GM21390 (cell line): ENCODE data around the gene LAMC3.

Experiments used
- ATAC-seq: cut with Tn5 transposase; IDR thresholded peaks from one replicate; pipeline ENCODE4 v1.9.1; 2021; ENCODE audit not compliant: unreplicated experiment

Gene LAMC3

GRCh38 chr9:131008909-131009618 is at the start of gene LAMC3:
TSS of gene LAMC3 (plus strand) at chr9:131009174. CDS start at chr9:131009215, 41 bp downstream.
- ATAC-seq, result no peak

DNA sequence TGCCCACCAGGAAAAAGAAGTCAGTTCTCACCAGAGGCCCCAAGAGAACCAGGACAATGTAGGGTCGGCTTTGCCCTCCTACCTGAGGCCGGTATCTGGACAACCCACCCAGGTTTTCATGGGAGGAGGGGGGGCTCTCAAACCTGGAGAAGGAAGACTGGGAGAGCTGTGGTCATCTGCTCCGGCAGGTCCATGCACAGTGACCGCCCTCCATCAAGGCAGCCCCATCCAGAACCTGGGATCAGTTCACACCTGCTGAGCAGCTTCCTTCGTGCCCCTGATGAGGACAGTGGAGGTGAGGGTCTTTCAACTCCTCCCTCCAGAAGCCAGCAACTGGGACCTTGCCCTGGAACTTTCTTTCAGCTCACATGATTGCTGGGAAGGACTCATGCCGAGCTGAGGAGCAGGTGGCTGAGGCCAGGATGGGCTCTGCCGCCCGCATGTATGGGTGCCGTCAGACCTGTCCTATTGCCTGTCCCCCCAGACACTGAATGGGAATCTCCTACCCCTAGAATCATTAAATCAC is 49.1 kb upstream of the LAMC3 start:
- ATAC-seq, result no peak

DNA sequence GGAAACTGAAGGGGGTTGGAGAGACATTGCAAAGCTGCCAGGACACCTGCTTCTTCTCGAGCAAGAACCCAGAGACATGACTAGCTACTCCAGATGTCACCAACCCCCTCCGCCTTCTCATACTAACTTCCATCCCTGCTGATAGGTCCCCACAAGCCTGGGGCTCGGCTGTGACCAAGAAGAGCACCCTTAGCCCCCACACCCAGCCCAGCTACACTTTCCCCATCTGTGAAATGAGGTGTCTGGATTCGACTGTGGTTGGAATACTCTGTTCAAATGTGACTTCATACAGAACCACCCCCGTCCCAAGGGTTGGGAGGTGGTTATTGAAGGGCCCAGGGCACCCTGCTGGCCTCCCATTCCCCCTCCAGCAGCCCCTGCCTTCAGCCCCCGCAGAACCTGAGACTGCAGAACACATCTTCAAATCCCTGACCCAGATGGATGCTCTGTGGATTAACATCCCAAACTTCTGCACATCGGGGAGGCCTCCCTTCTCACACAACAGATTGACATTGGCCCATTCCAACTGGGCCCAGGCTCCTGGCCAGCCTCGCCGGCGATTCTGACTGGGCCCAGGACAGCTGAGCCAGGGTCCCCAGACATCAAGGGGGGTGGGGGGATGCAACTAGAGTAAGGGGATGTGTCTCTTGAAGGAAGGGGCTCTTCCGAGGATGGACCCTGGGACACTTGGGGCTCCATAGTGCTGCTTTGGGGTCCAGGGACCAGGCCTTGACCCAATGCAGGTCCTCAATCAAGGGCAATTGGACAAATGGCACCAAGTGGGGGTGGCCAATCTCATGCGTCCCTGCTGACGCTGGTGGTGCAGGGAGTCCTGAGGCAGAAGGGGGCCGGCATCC is 48.2 kb upstream of the LAMC3 start:
- ATAC-seq, result no peak

DNA sequence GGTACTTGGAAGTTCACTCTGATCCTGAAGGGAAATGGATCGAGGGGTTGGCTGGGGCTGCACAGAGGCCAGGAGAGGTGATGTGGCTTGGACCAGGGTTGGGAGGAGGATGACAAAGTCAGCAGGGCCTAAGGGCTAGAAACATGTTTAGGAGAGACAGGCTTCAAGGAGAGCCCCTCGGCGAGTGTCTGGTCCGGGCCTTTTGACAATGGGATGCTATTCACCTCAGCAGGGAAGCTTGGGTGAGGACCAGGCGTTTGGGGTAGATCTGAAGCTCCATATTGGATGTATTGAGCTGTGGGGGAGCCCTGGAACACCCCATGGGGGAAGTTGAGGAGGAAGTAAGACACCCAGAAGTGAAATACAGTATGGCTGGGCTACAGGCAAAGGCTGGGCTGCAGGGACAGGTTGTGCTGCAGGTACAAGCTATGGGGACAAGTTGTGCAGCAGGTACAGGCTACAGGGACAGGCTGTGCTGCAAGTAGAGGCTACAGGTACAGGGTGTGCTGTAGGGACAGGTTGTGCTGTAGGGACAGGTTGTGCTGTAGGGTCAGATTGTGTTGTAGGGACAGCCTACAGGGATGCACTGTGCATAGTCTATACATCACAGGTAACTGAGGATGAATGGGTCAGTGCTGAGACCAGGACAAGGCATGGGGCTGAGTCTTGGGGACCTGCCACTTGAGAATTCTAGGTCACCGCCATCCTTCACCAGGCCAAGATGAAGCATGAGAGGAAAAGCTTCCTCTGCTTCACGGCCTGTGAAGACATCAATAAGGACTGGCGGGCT is 47.3 kb upstream of the LAMC3 start:
- no peak for ATAC-seq

- ATAC-seq, result no peak
Measured at GRCh38 chr9:130962418-130963316, 46.3 kb upstream of the LAMC3 start.

DNA sequence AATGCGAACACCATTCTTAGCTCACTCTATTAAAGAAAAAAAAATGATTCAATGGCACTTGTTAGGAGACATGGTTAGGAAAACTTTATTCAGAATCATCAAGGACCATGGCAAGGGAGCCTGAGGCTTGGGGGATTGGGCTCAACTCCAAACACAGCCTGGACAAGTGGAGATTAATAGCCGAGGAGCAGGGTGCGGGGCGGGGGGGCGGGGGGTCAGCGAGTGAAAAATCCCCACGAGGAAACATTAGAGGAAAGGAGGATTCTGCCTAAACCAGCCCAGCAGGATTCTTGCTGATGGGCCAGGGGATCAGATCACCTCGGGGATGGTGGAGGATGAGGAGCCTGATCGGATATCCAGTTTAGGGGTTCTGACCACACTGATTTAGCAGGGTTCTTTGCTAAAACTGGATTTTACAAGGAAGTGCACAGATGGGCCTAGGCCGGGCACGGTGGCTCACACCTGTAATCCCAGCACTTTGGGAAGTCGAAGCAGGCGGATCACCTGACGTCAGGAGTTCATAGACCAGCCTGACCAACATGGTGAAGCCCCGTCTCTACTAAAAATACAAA is 45.6 kb upstream of the LAMC3 start:
- no peak for ATAC-seq

- no peak for ATAC-seq
Measured at GRCh38 chr9:130963916-130964315, 45.1 kb upstream of the LAMC3 start.

GRCh38 chr9:130965680-130966079 is 43.3 kb upstream of the LAMC3 start:
- ATAC-seq, result no peak

- ATAC-seq, result no peak
Measured at GRCh38 chr9:130970052-130970451, 38.9 kb upstream of the LAMC3 start.

DNA sequence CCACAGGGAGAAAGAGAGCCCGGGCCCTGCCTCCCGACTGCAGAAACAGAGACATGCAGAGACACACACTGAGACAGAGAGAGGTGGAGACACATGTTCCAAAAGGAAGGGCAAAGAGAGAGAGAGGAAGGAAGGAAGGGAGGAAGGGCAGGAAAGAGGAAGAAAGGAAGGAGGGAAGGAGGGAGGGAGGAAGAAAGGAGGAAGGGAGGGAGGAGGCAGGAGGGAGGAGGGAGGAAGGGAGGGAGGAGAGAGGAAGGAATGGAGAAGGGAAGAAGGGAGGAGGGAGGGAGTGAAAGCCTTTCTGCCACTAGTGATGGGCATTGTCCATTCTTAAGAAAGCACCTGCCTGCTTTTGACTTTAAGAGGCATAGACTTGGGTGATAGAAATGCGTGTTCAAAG is 38.1 kb upstream of the LAMC3 start:
- ATAC-seq, result no peak

GRCh38 chr9:130971294-130971849 is 37.6 kb upstream of the LAMC3 start:
- ATAC-seq, result no peak

GRCh38 chr9:130972277-130972956 is 36.6 kb upstream of the LAMC3 start:
- ATAC-seq, result no peak

DNA sequence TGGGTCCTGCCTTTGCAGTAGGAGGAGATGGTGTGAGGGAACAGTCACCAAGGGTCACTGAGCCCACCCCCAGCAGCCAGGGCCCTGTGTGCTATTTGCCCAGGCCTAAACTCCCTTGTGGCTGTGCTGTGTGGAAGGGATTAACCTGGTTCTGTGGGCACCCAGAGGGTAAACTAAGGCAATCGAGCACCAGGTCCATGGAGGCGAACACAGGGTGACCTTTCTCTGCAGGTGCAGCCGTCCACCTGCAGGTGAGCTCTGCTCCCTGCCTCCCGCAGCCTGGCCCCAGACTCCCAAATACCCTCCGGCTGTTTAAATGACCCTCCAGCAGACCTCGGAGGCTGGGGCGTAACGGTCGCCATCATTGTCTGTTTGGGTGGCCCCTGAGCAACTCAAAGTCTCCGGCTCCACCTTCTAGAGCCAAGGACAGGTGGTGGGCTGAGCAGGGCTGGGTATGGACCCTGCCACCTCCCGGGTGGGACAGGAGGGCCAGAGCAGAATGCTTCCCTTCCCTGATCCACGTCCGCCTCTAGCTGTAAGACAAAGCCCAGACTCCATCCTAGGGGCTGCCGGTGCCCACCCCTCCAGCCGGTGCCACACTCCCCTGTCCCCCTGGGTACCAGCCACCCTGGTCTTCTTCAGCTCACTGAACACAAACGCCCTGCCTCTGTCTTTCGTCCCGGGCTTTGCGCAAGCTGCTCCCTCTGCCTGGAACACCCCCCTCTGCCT is 35.9 kb upstream of the LAMC3 start:
- no peak for ATAC-seq

DNA sequence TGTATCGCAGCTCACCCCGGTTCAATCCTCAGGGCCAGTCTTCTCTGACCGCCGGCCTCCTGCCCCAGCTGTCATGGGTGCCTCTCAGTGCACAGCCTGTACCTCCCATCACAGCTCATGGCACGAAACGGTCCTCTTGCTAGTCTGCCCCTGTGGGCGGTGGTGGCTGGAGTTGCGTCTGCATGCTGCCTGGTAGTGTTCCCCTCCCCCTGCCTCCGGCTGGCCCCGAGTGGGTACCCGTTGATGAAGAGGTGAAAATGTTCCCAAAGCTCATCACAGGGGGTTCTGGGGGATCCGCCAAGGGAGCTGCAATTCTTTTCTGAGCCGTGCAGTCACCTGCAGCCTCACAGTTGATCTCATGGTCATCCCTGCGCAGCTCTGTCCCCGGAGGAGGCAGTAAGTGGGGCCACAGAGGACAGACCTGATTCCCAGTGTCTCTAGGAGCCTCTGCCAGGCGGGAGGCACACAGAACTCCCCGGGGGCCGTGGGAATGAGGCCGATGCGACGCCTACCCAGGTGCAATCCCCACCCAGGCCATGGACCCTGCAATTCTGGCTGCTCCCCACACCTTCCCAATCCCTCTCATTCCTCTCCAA is 35.2 kb upstream of the LAMC3 start:
- no peak for ATAC-seq

GRCh38 chr9:130974697-130975096 is 34.3 kb upstream of the LAMC3 start:
- ATAC-seq, result no peak

DNA sequence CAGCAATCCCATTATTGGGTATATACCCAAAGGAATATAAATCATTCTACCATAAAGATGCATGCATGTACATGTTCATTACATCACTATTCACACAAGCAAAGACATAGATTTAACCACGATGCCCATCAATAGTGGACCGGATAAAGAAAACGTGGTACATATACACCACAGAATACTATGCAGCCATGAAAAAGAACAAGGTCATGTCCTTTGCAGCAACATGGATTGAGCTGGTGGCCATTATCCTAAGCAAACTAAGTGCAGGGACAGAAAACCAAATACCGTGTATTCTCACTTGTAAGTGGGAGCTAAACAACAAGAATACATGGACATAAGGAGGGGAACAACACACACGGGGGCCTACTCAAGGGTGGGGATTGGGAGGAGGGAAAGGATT is 33.8 kb upstream of the LAMC3 start:
- no peak for ATAC-seq

- no peak for ATAC-seq
Measured at GRCh38 chr9:130975932-130976841, 32.8 kb upstream of the LAMC3 start.
